H1 (cell line): ENCODE measurements around the gene CAMTA1.

Experiments used
- CTCF ChIP-seq, 3 experiments: IDR thresholded peaks; 1 replicate in 2 of 3; 2 replicates in 1 of 3; pipeline versions ENCODE4 v1.5.1 to v1.6.1; 2011; ENCODE audit warnings: low read length in 3 of 3, mild to moderate bottlenecking in 3 of 3, inconsistent platforms in 2 of 3, low read depth in 1 of 3, moderate library complexity in 1 of 3; ENCODE audit not compliant: insufficient read depth in 1 of 3; ENCODE audit errors: control extremely low read depth in 1 of 3
- HDAC2 ChIP-seq, 2 experiments: fragments of 300-600 bp in 1 of 2; sonication (generic) in 1 of 2; IDR thresholded peaks; 2 replicates each; pipeline ENCODE4 v1.6.1; 2011 to 2012; ENCODE audit warnings: low read depth in 2 of 2, low read length in 2 of 2, mild to moderate bottlenecking in 2 of 2, moderate library complexity in 2 of 2, borderline replicate concordance in 1 of 2, inconsistent platforms in 1 of 2
- JUND ChIP-seq: IDR thresholded peaks from 2 replicates; pipeline ENCODE4 v1.6.1; 2011; ENCODE audit warnings: mild to moderate bottlenecking, improper control_type of control experiment, low read length
- POLR2A ChIP-seq, 2 experiments: IDR thresholded peaks; 1 replicate in 1 of 2; 2 replicates in 1 of 2; pipeline ENCODE4 v1.6.1; 2011; ENCODE audit warnings: low read depth in 2 of 2, low read length in 2 of 2, mild to moderate bottlenecking in 2 of 2; ENCODE audit errors: control extremely low read depth in 1 of 2
- TAF1 ChIP-seq: IDR thresholded peaks from 2 replicates; pipeline ENCODE4 v1.6.1; 2011; ENCODE audit warnings: mild to moderate bottlenecking, low read depth, low read length

DNA sequence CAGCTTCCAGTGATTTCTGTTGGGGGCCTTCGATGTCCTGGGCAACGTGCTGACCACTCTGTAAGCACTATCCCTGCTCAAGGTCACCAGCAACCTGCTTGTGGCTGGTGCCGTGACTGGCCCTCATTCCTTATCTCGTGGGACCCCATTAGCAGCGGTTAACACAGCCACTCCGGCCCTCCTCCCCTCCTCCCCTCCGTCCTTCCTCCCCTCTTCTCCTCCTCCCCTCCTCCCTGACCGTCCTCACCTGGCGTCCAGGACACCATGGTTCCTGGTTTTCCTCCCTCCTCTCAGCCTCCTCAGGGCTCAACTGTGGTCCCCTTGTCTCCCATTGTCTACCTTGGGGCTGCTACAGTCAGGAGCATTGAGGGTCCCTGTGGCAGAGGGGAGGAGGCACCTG lies 157.7 kb downstream of the CAMTA1 start:
- TF ChIP-seq CTCF (IDR thresholded peaks at IDR 0.05; ENCODE audit: control extremely low read depth in 1 of 3, insufficient read depth in 1 of 3, low read depth in 1 of 3, low read length in 3 of 3) (no peak), JUND (no peak), HDAC2 (IDR thresholded peaks at IDR 0.05; ENCODE audit: borderline replicate concordance in 1 of 2, low read depth in 2 of 2, low read length in 2 of 2) (no peak), TAF1 (no peak), POLR2A (IDR thresholded peaks at IDR 0.05; ENCODE audit: control extremely low read depth in 1 of 2, low read depth in 2 of 2, low read length in 2 of 2) (no peak)
